Fibroblast of peridontal ligament (primary cell): ENCODE data around the gene SKIC8.

Experiments
- DNase-seq: peaks from one replicate; pipeline ENCODE4 v3.0.0-alpha.2; 2010; ENCODE audit errors: extremely low read depth

SKIC8 gene

GRCh38 chr15:78322243-78322642, 22.8 kb upstream of the SKIC8 start:
- peak; percentile 45 for DNase-seq

DNA sequence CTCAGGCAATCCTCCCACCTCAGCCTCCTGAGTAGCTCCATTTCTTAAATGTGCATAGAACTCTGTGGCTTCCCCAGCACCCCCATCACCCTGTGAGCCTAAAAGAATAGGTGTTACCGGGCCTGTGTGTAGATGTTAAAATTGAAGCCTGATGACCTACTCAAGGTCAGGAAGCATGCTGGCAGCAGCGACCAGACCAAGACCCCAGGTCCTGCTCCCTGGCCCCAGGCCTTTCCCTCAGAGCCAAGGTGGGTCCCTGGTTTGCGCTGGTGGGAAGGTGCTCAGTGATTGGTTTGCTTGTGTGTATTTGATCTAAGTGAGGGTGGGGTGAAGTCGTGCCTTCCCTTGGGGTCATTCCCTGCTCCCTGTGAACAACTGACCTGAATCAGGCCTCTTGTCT, 22.4 kb upstream of the SKIC8 start:
- no peak for DNase-seq

DNA sequence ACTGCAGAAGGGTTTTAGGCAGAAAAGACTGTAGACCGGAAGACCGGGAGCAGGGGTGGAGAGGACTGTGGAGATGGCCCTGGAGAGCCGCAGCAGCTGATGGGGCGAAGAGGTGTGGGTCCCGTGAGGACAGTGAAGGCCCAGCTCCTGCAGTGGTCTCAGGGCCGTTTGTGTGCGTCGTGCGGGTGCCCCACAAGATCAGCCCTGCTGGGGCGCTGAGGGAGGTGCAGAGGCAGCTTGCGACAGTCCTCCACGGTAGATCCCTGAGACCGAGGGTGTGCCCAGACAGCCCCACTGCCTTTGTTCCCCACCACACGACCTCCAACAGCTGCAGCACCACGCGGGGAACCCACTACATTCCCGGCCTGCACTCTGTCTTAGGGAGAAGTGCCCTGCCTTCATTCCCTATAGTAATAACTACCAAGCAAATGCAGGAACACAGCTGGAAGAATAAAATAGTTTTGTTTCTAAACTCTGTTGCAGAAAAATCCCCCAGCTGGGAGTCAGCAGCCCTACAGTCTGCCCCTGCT, 21.7 kb upstream of the SKIC8 start:
- DNase-seq = no peak

DNA sequence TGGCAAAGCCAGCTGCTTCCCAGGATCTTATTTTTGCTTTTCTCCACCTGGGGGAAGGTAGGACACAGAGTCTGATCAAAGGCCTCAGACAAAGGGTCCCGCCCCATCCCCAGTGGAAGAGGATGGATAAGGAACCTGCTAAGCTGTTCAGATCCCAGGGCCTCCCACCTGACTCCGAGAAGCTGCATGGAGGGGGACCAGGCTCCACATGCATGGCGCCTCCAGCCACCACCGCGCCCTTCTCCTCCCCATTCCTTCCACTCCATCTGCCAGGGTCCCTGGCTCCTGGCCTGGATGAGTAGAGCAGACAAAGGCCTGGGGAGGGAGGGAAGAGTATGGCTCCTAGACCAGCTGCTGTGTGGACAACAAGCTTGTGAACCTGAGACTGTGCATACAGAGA, 20.8 kb upstream of the SKIC8 start:
- no peak for DNase-seq

- DNase-seq = no peak
These were observed 20.2 kb upstream of the SKIC8 start for GRCh38 chr15:78319588-78319987.

DNA sequence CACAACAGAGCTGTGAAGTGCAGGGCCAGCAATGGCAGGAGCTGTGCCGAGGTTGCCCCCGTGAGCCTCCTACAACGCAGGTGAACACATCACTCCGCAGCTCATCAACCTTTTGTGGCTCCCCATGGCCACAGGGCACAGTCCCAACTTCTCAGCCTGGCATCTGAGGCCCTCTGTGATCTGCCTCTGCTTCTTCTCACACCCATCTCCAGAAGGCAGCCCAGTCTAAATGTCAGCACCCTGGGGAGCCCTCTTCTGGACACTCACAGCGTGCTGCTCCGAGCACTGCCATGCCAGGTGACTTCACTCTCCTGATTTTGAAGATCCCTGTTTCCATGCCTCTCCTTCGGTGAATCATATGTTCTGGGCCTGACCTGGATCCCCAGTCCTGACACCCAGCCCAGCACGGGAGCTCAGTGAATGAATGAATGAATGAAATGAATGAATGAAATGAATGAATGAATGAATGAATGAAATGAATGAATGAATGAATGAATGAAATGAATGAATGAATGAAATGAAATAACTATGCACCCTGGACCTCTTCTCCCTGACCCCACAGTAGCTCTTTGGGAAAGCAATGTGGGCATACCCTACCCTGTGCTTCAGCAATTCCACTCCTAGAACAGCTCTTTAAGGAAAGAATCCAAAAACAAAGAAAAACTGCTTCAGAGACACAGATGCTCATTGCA, 17.9 kb upstream of the SKIC8 start:
- DNase-seq = no peak

DNA sequence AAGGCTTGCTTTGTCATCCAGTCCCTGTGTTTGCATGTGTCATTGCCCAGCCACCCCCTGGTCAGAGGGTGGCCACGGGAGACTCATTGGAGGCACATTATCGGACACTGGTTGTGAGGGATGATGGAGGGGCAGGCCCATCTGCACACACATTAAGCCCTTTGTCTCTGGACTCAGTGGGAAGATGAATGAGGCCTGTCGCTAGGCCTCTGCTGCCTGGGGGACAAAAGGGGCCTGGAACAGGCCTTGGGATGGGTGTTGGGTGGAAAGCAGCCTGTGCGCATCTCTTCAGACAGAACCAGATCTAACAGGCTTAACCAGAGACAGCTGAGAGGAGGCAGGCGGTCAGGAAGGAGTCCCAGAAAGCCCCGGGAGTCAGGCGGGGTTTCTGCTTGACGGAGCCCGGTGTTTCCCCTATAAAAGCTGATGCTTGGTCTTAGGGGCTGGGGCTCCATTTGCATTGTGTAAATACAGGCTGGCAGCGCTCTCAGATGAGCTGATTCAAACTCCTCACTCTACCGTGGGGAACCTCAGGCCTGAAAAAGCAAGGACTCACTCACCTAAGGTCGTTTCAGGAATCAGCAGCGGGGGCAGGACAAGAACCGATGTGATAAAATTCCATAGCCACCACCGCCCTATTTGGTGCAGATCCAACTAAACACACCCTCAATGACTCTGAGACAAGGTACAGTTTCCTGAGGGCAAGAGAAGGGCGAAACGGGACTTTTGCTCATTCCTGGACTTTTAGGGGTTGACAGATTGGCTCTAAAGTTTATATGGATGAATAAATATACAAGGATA, 17.1 kb upstream of the SKIC8 start:
- no peak for DNase-seq

GRCh38 chr15:78315686-78316282, 16.4 kb upstream of the SKIC8 start:
- DNase-seq = no peak

- no peak for DNase-seq
These were observed 14.8 kb upstream of the SKIC8 start for GRCh38 chr15:78314181-78314581.

- DNase-seq = no peak
These were observed 14.0 kb upstream of the SKIC8 start for GRCh38 chr15:78313383-78313782.

- DNase-seq = no peak
These were observed 13.5 kb upstream of the SKIC8 start for GRCh38 chr15:78312957-78313356.

- no peak for DNase-seq
These were observed 13.1 kb upstream of the SKIC8 start for GRCh38 chr15:78312536-78312935.

DNA sequence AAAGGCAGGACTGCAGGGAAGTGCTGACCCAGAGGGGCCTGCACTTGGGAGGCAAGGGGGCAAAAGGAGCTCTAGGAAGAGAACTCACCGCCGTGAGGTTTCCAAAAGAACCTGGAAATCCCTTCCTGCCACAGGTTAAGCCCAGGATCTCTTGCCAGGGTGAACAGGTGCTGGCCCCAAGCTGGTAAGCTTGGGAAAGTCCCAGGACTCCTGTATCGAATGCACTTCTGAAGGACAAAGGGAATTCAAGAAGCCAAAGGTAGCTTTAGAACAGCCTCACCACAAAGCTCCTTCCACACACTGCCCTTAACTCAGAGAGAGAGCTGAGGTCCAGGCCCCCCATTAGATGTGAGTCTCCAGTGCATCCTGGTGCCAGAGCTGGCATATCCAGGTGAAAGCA, 11.9 kb upstream of the SKIC8 start:
- no peak for DNase-seq

- DNase-seq = peak; percentile 63
These were observed 9.1 kb upstream of the SKIC8 start for GRCh38 chr15:78308422-78309032.

DNA sequence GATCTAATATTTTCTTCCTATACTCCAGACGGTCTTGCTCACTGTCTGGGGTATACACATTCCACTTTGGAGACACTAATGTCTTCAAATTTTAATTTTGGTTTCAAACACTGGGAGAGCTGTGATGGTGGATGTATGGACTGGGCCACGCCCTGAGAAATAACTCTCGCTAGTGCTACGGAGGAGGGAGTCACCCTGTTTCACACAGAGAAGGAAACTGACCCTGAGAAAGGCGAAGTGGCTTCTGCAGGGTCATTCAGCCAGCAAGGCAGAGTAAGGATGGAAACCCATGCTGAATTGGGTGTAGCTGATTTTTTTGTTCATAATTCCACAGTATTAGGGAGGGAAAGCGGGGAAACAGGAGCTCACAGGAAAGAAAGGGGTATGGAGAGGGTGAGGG, 8.6 kb upstream of the SKIC8 start:
- no peak for DNase-seq

GRCh38 chr15:78306176-78306774, 6.9 kb upstream of the SKIC8 start:
- peak; percentile 82 for DNase-seq

GRCh38 chr15:78304216-78305066, 5.0 kb upstream of the SKIC8 start:
- DNase-seq = no peak

DNA sequence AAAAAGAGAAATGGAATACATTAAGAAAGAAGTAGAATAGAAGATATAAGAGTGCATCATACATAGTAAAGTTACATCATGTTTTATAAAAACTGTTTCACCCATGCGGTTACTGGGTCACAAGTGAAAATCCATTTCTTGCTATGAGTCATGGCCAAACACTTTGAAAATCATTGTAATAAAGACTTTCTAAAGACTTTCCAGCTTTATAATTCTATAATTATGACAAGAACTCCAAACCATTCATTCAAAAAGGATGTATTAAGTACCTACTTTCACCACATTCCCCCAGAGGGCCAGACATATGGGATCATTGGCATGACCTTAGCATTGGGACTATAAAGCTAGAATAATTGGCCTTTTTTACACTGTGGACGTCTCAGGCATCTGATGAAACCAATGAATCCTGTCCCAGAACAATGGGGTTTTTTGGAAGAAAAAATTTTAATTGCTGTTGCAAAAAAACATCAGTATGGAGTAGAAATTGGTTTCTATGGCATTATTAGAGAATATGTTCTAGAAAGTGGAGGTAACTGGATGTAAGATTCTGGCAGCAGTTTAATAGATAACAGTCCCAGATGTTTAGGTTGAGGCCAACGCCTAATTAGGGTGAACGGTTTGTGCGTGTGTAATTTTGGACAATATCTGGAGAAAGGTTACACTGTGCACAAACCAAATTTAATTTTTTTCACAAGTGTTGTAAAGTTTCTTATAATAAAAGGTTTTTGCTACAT, 3.3 kb upstream of the SKIC8 start:
- peak; percentile 95 for DNase-seq

DNA sequence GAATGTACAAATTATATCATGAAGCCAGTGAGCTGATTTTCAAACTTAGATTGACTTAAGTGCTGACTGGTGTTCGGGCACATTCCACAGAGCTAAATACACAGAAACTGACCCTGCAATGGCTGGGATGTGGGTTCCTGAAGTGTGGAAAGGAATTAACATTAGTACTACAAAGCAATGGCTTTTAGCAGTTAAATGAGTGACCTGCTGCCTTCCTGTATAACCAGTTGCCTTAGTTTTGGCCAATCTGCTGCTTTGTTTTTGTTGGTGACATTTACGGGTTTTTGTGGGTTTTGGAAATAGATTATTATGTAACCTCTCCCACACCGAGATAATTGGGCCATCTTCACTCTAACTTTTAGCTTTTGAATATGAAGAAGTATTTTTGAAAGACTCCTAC, 2.4 kb upstream of the SKIC8 start:
- DNase-seq = peak; percentile 30

GRCh38 chr15:78301326-78301725, 1.9 kb upstream of the SKIC8 start:
- DNase-seq = no peak
